AG10803 (cell line): ENCODE data around the gene ZNF521.
A peak's percentile ranks its signal among the peaks of the same experiment; 100 is the strongest.

ENCODE experiments used
- DNase-seq: peaks from one replicate; pipeline ENCODE4 v3.0.0; 2010; ENCODE audit warnings: low read depth
- H3K4me3 ChIP-seq: 2 replicates; pipeline ENCODE4 v1.5.1; 2011; ENCODE audit warnings: mild to moderate bottlenecking, low read length, control low read depth
- CTCF ChIP-seq: conservative IDR thresholded peaks from 2 replicates; pipeline ENCODE4 v1.5.1; 2011; ENCODE audit warnings: mild to moderate bottlenecking, low read length, control low read depth, inconsistent platforms

ZNF521 gene

GRCh38 chr18:25349926-25350487 lies 2.0 kb downstream of the ZNF521 start:
- no peak for TF ChIP-seq CTCF
- H3K4me3 ChIP-seq, result peak overlapping the region; percentile 82
- peak; percentile 15 for DNase-seq

- peak overlapping the region; percentile 82 for H3K4me3 ChIP-seq
- peak; percentile 47 for DNase-seq
- no peak for TF ChIP-seq CTCF
These were observed 2.6 kb downstream of the ZNF521 start for GRCh38 chr18:25349131-25349925.

- no peak for TF ChIP-seq CTCF
- H3K4me3 ChIP-seq, result peak overlapping the region; percentile 71
- DNase-seq, result no peak
These were observed 3.4 kb downstream of the ZNF521 start for GRCh38 chr18:25348386-25349130.

DNA sequence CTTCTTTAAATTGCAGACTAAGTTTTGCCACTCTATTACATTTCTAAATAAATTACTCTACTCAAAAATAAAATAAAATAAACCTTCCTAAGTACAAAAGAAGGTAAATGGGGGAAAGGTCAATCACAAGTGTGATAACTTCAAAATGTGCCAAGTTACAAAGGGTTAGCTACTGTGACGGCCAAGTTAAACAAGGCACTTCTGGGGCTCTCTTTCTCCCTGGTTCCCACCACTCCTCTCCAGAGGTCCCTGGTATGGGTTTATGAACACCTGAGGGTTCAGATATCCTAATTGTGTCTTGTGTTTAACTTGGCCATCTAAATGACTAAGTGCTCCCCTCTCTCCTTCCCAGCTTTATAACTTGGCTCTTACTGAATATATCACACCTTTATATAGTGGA lies 5.4 kb downstream of the ZNF521 start:
- H3K4me3 ChIP-seq, result no peak overlapping the region
- DNase-seq, result no peak
- TF ChIP-seq CTCF, result no peak

- DNase-seq, result peak; percentile 77
- H3K4me3 ChIP-seq, result no peak overlapping the region
- TF ChIP-seq CTCF, result no peak
These were observed 6.7 kb downstream of the ZNF521 start for GRCh38 chr18:25345081-25345866.

- no peak for DNase-seq
- no peak overlapping the region for H3K4me3 ChIP-seq
These were observed 10.1 kb downstream of the ZNF521 start for GRCh38 chr18:25341831-25342230.

More at GRCh38 chr18:25341831-25342230, 10.1 kb downstream of the ZNF521 start:
- TF ChIP-seq CTCF, result no peak
